GM10266 (cell line): Measurements from ENCODE around the gene TPCN2.

Experiments
- DNase-seq: peaks from one replicate; pipeline ENCODE4 v3.0.0; 2012; ENCODE audit errors: extremely low spot score
- CTCF ChIP-seq: IDR thresholded peaks from 2 replicates; pipeline ENCODE4 v1.5.1; 2012; ENCODE audit warnings: mild to moderate bottlenecking, low read depth; ENCODE audit not compliant: control insufficient read depth, insufficient read depth; ENCODE audit errors: missing control alignments

TPCN2 gene

DNA sequence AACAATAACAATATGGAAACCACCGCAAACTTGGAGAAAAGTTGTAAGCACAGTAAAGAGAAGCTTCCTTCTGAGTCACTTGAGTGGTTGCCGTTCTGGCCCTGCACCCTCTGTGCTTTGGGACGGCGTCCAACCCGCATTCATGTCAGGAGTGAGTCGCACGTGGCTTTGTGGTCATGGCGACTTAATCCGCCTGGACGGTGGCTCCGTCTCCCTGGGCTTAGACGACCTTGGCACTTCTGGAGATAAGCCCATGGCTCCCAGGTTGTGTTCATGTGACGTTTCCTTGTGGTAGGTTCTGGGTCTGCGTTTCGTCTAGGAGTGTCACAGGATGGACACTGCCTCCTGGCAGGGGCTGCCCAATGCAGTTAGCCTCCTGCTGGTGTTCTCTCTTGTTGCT is 40.5 kb downstream of the TPCN2 start:
- DNase-seq, result no peak
- TF ChIP-seq CTCF, result no peak

GRCh38 chr11:69091638-69092165 is 43.0 kb downstream of the TPCN2 start:
- TF ChIP-seq CTCF, result no peak
- no peak for DNase-seq

DNA sequence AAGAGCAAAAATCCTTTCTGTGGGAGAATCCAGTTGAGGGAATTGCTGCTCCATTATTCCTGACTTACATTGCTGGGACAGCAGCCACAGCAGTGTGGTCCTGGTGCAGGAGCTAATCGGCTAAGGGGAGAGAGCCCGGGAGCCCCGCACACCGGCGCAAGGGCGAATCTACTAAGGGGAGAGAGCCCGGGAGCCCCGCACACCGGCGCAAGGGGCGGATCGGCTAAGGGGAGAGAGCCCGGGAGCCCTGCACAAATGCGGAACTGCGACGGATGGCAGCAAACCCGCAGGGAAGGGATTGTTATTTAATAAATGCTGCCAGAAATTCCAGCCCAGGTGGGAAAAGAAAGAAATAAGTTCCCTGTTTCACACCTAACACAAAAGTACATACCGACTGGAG is 43.5 kb downstream of the TPCN2 start:
- DNase-seq, result no peak

DNA sequence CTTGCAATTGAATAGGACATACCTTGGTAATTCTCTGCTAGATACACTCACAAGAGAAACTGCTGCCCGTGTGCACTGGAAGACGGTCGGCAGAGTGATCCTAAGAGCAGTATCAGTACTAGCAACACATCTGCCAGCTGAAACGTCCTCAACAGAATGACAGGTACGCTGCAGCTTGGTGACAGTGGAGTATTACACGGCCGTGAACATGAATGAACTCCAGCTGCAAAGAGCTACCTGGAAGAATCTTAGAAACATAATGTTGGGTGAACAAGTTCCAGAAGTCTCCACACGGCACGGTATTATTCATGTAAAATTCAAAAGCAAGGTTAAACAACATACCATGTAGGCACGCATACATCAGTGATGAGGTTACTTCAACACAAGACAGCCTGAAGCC is 44.4 kb downstream of the TPCN2 start:
- TF ChIP-seq CTCF, result no peak
- DNase-seq, result no peak

More for the DNA sequence above, 43.5 kb downstream of the TPCN2 start:
- no peak for TF ChIP-seq CTCF

- no peak for DNase-seq
- TF ChIP-seq CTCF, result no peak
These were observed 45.6 kb downstream of the TPCN2 start for GRCh38 chr11:69094111-69094914.

- no peak for TF ChIP-seq CTCF
- no peak for DNase-seq
These were observed 46.2 kb downstream of the TPCN2 start for GRCh38 chr11:69094915-69095290.

DNA sequence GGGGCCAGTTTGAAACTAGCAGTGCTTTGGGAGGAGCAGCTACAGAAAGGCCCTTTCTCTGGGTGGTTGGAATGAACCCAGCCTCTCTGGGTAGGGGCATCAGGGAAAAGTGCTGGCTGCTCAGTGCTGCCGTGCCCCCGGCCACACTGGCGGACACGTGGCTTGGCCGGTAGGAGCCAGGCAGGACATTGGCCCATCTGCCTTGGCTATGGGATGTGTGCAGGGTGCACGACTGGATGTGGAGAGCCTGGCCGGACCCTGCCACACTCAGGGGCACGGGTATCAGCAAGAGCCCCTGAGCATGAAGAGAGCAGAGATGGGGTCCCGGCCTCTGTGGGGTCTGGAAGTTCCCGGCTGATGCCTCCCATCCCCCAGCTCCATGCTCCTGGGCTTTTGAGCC is 46.6 kb downstream of the TPCN2 start:
- DNase-seq, result no peak
- no peak for TF ChIP-seq CTCF
